Activated CD4-positive, alpha-beta T cell treated with anti-CD3 and anti-CD28 coated beads, Interleukin-10, Interleukin-2, amounts not matched to agents 100 ng/mL and 50 ng/mL, durations not matched to agents 16 hours and 8 hours (primary cell): ENCODE measurements around the gene NR1I2.

Source experiments
- DNase-seq: peaks from one replicate; pipeline ENCODE4 v3.0.0-alpha.2; 2020

NR1I2 gene

DNA sequence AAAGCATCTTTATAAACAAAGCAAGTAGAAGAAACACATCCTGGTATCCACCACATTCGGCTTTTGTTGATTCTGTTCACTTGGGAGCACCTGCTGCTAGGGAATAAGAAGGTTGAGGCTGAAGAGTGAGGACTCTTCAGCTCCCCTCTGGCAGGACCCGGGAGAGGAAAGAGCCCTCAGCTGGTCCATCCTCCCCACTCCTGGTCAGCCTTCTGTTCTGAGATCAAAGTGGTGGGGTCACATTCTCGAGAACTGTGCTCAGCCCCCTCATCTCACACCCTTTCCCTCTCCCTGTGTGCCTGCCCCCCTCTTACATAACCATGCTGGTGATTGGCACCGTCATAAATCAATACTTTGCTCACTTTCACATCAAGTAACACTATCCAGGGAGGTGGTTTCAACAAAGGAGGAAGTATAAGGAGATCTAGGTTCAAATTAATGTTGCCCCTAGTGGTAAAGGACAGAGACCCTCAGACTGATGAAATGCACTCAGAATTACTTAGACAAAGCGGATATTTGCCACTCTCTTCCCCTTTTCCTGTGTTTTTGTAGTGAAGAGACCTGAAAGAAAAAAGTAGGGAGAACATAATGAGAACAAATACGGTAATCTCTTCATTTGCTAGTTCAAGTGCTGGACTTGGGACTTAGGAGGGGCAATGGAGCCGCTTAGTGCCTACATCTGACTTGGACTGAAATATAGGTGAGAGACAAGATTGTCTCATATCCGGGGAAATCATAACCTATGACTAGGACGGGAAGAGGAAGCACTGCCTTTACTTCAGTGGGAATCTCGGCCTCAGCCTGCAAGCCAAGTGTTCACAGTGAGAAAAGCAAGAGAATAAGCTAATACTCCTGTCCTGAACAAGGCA is at the start of gene NR1I2:
TSS of gene NR1I2 (plus strand) at position 772 of the 869 bp plus-strand sequence.
- DNase-seq: no peak

DNA sequence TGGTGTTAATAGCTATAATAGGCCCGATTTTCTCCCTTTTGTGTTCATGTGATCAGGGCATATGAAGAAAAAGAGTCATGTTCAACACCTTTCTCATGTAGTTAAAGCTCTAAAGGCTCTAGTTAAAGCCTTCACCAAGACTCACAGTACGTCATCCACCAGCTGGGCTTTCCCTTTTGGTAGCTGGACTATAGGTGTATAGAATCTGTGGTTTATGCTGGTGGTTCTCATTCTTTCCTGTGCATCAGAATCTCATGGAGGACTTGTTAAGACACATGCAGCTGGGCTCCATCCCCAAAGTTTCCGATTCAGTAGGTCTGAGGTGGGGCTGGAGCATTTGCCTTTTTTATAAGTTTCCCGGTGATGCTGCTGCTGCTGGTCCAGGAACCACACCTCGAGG is 48.1 kb upstream of the NR1I2 start:
- DNase-seq: no peak

DNA sequence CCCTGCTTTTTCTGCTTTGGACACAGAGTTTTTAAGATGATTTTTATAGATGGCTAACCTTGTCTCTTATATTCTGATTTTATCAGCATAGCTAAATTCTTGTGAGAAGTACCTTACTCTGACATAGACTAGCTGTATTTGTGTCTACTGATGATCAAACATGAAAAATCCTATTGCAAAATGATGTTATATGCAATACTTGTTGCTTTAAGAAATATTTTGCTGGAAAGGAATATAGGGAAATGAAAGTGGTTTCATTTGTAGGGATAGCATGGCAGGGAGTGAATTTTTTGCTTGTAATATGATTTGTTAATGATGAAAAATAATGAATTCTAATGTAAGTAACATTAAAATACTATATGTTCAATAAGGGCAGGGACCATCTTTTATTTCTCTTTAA is 43.2 kb upstream of the NR1I2 start:
- no peak for DNase-seq

DNA sequence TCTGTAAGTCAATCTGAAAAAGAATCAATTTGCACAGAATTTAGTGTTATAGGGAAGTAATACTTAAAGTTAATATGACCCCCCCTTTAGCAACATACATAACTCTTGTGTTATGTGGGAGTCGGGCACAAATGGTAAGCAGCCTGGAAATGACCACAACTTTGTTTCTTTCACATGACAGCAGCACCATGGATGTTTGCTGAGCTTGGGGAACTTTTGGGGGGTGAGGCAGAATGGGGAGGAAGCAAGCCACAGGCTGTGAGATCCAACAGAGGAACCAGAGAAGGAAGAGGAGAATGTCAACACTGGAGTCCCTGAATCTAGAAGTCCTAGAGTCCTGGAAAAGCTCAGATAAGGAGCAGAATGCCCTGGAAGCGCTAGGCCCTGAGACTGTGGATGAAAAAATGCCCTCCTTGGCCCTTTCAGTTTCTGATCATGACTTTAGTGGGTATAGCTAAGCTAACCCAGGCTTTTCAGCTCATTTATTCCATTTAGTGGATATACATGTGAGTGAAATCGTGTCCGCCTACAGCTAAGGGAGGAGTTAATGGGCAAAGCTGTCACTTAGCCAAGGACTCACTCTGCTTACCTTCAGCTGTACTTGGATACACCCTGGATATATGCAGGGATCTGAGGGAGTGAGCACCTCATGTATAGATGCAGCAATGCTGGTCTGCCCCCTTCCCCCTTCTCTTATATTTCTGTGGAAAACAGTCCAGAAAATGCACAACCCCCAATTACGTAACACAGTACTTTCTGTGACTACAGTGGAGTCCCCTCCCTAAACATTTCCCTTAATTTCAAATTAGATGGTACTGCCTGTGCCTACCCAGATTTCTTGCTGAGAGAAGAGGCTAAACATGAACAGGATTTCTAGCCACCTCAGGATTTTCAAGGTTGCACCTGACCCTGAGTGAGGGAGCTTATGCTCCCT is 40.0 kb upstream of the NR1I2 start:
- no peak for DNase-seq

DNA sequence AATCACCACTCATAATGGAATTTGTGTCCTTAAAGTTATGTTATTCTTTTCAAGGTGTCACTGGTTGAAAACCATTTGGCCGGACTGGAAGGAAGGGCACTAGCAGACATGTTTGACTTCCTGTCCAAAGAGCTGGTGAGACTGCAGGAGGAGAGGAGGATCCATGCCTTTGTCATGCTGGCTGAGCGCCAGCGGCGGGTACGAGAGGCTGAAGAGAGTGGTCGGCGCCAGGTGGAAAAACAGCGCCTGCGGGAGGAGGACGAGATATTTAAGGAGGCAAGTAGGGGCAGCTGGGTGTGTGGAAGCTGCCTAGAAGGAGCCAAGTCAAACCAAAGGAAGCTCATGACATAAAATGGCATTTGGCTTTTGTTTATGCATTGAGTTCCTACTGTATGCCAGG is 38.0 kb upstream of the NR1I2 start:
- DNase-seq: no peak

DNA sequence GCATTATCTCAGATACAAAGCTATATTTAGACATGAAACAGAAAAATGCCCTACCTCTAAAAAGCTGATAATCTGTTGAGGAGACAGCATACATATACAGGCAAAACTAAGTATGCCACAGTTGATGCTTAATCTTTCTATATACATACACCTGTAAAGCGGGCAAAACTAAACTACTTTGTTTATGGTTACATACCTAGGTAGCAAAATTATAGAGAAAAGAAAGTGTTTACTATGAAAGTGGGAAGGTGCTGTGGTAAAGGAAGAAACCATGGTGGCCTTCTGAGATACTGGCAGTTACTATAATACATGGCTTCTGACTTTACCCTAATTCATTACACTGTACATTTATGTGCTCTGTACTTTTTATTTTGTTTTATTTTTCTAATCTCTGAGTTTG is 36.0 kb upstream of the NR1I2 start:
- DNase-seq: no peak

DNA sequence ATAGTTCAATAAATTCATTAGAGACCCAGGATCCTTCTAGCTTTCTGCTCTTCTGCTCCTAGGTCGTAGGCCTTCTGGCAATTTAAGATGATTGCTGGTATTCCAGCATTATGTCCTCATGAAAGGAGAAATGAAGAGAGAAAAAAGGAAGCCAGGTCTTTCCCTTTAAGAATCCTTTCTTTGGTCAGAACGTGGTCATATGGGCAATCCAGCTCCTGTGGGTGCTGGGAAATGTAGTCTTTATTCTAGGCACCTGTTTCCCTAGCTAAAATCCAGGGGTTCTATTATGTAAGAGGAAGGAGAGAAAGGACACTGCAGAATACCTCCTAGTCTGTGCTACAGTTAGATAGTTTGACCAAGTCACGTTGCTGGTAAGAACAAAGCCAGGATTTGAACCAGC is 35.5 kb upstream of the NR1I2 start:
- DNase-seq: no peak

DNA sequence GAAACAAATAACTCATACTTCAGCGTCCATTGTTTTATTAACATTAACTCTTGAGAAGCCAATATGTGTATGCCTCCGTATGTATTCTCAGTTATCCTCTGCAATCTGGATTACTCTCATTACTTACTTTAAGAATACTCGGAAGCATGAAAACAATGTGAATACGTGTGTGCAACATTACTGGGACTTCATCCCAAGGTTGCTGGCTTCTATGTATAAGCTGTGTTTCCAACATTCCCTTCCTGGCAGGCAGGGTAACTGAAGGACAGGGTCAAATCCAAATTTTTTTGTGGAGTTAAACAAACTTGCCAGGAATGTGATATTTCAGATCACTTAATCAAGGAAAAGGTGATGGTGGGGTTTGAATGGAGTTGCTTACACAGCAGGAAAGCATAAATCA is 34.5 kb upstream of the NR1I2 start:
- no peak for DNase-seq

DNA sequence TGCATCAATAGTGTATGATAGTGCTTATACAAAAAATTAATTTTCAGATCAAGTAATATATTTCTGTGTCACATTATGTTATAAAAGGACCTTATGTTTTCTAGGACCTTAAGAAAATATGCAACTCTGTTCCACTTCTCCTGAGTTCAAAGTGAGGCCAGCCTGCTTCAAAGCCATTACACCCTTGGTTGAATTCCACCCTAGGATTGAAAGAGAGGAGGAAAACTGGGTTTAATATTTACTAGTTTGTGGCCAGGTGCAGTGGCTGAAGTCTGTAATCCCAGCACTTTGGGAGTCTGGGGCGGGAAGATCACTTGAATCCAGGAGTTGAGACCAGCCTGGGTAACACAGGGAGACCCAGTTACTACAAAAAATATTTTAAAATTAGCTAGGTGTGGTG is 32.9 kb upstream of the NR1I2 start:
- no peak for DNase-seq

DNA sequence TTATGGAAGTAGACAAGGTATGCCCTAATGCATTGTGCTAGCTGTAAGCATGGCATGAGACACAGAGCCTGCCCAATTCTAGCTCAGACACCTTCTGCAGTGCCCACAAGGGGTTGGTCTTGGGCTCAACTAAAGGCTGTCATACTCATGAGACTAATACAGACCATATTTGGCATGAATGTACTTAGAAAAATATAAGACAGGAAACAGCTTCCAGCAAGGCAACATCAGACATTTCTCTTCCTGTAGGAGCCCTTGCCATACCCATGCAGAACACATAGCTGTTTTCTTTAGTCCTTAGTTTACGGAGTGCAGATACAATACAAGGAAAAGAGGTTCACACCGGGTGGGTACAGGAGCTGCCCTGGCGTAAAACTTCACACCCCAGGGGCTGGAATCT is 30.5 kb upstream of the NR1I2 start:
- DNase-seq: no peak

DNA sequence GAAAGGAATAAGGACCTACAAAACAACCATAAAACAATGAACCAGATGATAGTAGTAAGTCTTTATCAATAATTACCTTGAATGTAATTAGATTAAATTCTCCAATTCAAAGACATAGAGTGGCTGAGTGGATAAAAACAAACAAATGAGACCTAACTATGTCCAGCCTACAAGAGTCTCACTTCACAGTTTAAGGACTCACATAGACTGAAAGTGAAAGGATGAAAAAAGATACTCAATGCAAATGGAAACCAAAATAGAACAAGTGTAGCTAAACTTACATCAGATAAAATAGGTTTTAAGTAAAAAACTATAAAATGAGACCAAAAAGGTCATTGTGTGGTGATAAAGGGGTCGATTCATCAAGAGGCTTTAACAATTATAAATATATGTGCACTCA is 21.9 kb upstream of the NR1I2 start:
- DNase-seq: no peak

DNA sequence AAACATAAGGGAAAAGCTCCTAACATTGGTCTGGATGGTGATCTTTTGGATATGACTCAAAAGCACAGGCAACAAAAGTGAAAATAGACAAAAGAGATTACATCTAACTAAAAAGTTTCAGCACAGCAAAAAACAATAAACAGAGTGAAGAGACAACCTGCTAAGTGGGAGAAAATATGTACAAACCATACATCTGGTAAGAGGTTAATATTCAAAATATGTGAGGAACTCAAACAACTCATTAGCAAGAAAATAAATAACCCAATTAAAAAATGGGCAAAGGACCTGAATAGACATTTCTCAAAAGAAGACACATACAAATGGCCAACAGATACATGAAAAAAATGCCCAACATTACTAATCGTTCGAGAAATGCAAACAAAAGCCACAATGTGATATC is 19.0 kb upstream of the NR1I2 start:
- no peak for DNase-seq

DNA sequence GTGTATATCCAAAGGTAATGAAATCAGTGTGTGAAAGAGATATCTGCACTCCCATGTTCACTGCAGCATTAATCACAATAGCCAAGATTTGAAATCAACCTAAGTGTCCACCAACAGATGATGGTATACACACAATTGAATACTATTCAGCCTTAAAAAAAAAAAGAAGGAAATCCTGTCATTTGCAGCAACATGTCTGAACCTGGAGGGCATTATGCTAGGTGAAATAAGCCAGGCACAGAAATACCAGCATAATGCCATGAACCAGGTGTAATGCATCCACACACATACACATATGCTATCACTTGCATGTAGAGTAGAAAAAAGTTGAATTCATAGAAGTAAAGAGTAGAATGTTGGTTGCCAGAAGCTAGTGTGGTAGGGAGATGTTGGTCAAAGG is 18.4 kb upstream of the NR1I2 start:
- DNase-seq: no peak

DNA sequence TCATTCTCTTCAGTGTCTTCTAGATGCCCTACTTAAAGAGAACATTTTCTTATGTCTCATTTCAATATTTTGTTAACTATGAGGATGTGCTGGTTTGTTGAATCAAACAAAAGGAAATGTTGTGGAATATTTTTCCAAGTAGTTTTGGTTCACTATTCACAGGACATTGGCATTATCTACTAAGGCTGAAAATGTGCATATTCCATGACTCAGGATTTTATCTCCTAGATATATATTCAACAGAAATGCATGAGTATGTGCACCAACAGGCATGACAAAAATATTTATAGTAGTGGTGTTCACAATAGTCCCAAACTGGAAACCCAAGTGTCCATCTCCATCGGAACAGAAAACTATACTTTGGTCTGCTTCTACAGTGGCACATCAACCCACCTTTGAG is 16.7 kb upstream of the NR1I2 start:
- DNase-seq: no peak

DNA sequence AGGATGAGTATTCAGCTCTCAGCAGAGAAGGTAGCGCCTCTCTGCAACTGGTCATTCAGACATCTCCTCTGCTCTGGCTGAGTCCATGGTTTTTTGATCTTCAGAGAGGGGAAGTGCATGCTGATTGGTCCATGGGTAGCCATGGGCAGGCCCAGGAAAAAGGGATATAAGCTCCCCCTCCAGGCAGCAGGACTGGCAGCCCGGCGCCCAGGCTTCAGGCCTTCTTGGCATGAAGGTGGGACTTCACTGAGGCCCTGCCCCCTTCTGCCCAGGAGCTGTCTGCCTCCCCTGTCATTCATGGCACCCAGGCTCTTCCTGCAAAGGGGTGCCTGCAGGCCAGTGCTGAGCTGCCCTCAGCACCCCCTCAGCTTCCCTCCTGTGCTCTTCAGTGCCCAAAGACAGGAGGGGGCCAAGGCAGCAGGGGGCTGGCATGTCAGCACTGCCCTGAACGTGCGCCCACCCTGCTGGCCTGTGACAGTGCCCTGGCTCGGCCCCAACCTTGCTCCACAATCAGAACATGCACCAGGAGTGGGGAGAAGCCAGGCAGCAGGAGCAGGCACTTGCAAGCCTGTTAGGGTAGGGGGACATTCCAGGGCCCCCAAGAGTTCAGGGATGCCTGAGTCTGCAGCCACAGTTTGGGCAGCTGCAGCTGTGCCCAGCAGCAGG is 13.8 kb upstream of the NR1I2 start:
- DNase-seq: no peak

DNA sequence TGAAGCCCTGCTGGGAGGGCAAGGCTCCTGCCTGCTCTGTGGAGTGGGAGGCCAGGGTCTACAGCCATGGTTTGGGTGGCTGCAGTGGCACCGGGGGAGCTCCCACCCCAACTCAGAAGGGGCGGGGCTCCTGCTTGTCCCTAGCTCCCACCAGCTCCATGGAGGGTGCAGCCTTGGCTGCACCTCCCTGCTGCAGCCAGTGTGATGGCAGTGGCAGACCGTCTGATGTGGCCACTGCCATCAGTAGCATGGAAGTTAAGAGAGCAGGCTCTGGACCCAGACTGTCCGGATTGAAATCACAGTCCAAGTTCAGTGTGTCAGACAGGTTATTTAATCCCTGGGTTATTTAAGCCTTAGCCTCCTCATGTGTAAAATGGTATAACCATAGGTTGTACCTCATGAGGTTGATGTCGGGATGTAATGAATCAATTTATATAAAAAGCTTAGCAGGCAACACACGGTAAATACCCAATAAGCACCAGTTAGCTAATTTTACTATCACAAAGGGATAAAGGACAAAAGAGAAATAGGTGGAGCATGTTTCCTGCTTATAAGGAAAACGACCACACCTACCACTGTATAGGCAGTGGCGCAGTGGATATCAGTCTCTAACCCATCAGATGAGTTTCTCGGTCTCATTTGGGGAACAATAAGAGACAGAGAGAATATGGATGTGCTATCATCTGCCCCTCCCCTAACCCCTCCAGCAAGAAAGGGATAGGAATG is 13.1 kb upstream of the NR1I2 start:
- no peak for DNase-seq

DNA sequence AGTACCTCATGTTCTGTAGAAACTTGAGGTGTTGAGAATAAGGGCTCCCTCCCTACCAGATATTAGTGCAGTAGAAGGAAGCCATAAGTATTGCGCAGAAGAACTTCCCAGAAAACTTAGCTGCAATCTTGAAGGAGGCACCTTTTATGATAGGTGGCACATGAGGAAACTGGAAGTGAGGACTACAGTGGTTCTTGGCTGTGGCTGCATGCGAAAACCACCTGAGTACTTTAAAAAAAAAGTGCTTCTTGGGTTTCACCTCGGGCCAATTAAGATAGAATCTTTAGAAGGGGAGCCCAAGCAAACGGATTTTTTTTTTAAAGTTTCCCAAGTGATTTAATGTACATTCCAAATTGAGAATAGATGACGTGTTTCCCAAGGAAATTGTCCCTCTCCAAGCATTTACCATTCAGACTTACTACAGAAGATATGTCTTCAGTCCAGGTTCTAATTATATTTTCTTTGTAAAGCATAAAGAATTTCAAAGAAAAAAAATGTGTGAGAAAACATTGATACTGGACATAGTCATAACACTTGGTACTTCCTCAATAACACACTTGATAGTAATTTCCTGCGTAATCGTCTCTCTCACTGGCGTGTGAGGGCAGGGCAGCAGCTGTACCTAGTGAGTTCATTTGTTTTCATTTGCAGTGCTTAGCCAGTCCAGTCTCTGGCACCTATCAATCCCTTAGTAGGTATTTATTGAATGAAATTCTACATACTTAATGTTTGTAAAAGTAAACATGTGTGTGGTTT is 12.3 kb upstream of the NR1I2 start:
- no peak for DNase-seq

DNA sequence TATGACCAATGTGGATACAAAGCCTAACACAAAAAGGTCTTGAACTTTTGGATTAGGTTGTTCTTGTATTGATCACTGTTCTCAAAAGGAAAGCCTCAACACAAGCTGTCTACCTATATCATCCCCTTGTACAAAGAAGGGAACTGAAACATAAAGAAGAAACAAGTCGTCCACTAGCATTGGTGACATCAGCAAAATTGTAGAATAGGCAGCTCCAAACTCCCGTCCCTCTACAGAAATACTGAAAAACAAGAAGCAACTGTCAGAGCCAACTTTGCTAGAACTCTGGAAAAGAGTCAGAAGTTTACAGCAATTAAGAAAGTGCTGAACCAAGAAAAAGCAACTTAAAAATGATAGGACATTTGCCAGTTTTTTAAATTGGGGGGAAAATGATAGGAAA is 7.5 kb upstream of the NR1I2 start:
- no peak for DNase-seq

DNA sequence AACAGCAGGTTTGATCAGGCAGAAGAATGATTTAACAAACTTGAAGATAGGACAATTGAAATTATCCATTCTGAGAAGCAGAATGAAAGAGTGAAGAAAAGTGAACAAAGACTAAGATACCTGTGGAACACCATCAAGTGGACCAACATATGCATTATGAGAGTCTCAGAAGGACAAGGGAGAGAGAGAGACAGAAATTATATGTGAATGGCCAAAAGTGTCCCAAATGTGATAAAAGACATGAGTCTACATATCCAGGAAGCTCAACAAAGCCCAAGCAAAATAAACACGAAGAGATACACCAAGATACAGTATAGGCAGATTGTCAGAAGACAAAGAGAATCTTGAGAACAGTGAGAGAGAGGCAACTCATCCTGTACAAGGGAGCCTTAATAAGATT is 5.6 kb upstream of the NR1I2 start:
- DNase-seq: no peak

DNA sequence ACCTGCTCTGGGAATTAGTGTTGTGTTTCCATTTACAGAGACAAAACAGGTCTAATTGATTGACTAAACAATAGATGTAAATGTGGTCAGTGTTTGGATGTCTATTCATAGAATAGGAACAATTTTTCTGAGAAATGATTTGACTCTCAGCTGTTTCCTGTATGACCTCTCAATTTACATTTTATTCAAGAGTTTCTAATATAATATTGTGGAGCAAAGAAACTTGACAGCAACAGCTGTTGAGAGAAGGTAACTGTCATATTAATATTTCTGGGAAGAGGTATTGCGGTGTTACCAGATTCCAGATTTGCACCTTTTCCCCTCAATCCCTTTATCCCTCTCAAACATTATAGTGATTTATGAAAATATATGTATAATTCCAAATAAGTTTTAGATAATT is 3.7 kb upstream of the NR1I2 start:
- DNase-seq: no peak

DNA sequence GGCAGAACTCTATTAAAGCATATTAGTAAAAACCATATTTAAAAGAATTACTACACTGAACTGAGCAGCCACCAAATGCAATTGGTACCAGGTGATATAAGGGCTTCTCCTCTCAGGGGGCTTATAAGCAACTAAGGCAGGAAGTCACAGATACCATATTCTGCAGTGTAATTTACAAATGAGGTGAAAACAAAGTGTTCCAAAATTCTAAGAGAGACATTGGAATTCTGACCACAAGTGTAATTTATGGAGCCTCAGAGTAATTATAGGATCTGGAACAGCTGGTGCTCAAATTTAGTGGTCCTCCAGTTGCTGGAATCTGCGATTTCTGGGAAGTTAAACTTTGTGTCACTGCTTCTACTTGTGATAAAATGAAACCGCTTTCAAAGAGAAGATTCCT is 3.1 kb upstream of the NR1I2 start:
- no peak for DNase-seq

DNA sequence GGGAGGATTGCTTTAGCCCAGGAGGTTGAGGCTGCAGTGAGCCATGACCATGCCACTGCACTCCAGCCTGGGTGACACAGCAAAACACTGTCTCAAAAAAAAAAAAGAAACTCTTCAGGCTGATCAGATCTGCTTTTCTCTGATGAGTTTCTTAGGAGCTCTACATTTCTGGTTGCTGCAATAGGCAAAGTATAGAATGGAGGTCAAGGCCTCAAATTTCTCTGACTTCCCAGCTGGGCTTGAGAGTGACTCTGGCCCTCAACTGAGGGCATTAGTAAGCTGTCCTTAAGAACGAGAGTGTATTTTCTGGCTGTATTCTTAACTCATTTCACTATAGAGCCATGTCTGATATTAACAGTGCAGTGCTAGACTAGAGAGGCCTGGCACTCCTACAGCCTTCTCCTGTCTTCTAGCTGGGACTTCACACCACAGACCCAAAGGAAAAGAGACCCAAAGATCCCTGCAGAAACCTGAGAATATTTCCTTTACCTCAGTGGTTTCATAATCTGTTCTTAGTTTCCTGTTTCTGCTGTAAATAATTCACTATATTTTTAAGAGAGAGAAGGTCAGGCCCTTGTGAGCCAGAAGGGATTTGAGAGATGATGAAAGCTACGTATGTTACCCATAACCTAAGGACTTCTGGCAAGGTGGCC is 2.0 kb upstream of the NR1I2 start:
- no peak for DNase-seq
